Parathyroid adenoma (tissue), 2 donors: ENCODE data around the gene BCKDHB.

ENCODE experiments used
- H2AFZ ChIP-seq: fragments of 300-600 bp; sonication (generic); one replicate; pipeline ENCODE4 v1.7.0; 2017; ENCODE audit warnings: antibody characterized with exemption, mild to moderate bottlenecking
- H3K27ac ChIP-seq: fragments of 300-600 bp; sonication (generic); one replicate; pipeline ENCODE4 v1.7.0; 2017
- H3K27me3 ChIP-seq: fragments of 300-600 bp; sonication (generic); one replicate; pipeline ENCODE4 v1.7.0; 2017; ENCODE audit warnings: low read length; ENCODE audit not compliant: control insufficient read depth, insufficient read depth
- H3K36me3 ChIP-seq: fragments of 300-600 bp; sonication (generic); one replicate; pipeline ENCODE4 v1.7.0; 2017; ENCODE audit warnings: low read length; ENCODE audit not compliant: control insufficient read depth, insufficient read depth
- H3K4me1 ChIP-seq: fragments of 300-600 bp; sonication (generic); one replicate; pipeline ENCODE4 v1.7.0; 2017; ENCODE audit warnings: control low read depth
- H3K4me2 ChIP-seq: fragments of 300-600 bp; sonication (generic); one replicate; pipeline ENCODE4 v1.7.0; 2017; ENCODE audit warnings: low read length
- H3K4me3 ChIP-seq: fragments of 300-600 bp; sonication (generic); one replicate; pipeline ENCODE4 v1.7.0; 2017; ENCODE audit warnings: low read depth, low read length
- H3K79me2 ChIP-seq: fragments of 300-600 bp; sonication (generic); one replicate; pipeline ENCODE4 v1.7.0; 2017; ENCODE audit warnings: control low read depth
- H3K9ac ChIP-seq: fragments of 300-600 bp; sonication (generic); one replicate; pipeline ENCODE4 v1.7.0; 2017; ENCODE audit warnings: mild to moderate bottlenecking
- H3K9me3 ChIP-seq: fragments of 300-600 bp; sonication (generic); one replicate; pipeline ENCODE4 v1.7.0; 2017; ENCODE audit warnings: low read length; ENCODE audit not compliant: control insufficient read depth
- TF ChIP-seq, protein P1 (sequence below): fragments of 300-600 bp; sonication (generic); IDR thresholded peaks from one replicate; pipeline ENCODE4 v1.7.0; 2017; ENCODE audit warnings: antibody characterized with exemption, mild to moderate bottlenecking
- donor health status: primary hyperparathyroidism.

The BCKDHB gene

GRCh38 chr6:80165819-80166218, 59.3 kb downstream of the BCKDHB start:
- H2AFZ ChIP-seq: no peak overlapping the region
- no peak overlapping the region for H3K9ac ChIP-seq
- no peaks in the 10 kb centered on the region for H3K9me3 ChIP-seq
- no peak overlapping the region for H3K27ac ChIP-seq
- no peaks in the 10 kb centered on the region for H3K79me2 ChIP-seq
- H3K4me3 ChIP-seq: no peak overlapping the region
- no peaks in the 10 kb centered on the region for H3K36me3 ChIP-seq
- no peaks in the 10 kb centered on the region for H3K4me1 ChIP-seq
- H3K27me3 ChIP-seq: no peaks in the 10 kb centered on the region
- no peak overlapping the region for H3K4me2 ChIP-seq
- TF ChIP-seq, protein P1, sequence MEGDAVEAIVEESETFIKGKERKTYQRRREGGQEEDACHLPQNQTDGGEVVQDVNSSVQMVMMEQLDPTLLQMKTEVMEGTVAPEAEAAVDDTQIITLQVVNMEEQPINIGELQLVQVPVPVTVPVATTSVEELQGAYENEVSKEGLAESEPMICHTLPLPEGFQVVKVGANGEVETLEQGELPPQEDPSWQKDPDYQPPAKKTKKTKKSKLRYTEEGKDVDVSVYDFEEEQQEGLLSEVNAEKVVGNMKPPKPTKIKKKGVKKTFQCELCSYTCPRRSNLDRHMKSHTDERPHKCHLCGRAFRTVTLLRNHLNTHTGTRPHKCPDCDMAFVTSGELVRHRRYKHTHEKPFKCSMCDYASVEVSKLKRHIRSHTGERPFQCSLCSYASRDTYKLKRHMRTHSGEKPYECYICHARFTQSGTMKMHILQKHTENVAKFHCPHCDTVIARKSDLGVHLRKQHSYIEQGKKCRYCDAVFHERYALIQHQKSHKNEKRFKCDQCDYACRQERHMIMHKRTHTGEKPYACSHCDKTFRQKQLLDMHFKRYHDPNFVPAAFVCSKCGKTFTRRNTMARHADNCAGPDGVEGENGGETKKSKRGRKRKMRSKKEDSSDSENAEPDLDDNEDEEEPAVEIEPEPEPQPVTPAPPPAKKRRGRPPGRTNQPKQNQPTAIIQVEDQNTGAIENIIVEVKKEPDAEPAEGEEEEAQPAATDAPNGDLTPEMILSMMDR: no peak

DNA sequence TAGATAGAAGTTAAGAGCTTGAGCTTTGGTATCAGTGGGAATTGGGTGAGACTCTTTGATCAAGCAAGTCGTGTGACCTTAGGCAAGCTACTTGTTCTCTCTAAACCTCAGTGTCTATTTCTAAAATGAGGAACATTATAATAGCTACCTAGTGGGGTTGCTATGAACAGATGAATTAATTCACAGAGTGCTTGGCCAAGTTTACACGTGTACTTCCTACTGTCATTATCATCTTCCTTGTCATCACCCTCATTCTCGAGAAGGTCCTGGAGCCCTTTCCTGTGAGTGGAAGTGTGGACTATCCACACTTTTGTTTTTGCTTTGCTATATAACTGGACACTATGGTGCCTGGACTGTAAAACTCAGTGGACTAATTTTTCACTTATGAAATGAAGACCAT, 64.0 kb downstream of the BCKDHB start:
- Histone ChIP-seq H3K9me3 (no peaks in the 10 kb centered on the region), H3K79me2 (no peaks in the 10 kb centered on the region), H2AFZ (no peak overlapping the region), H3K4me2 (no peak overlapping the region), H3K9ac (no peak overlapping the region), H3K27me3 (no peaks in the 10 kb centered on the region), H3K4me3 (no peak overlapping the region), H3K27ac (no peak overlapping the region), H3K36me3 (no peaks in the 10 kb centered on the region), H3K4me1 (no peaks in the 10 kb centered on the region)
- TF ChIP-seq, protein P1: no peak

GRCh38 chr6:80173411-80173810, 66.9 kb downstream of the BCKDHB start:
- no peak overlapping the region for H2AFZ ChIP-seq
- no peak overlapping the region for H3K4me2 ChIP-seq
- no peak overlapping the region for H3K9ac ChIP-seq
- H3K36me3 ChIP-seq: no peaks in the 10 kb centered on the region
- no peak overlapping the region for H3K27ac ChIP-seq
- H3K4me1 ChIP-seq: no peaks in the 10 kb centered on the region
- H3K9me3 ChIP-seq: no peaks in the 10 kb centered on the region
- no peaks in the 10 kb centered on the region for H3K27me3 ChIP-seq
- H3K4me3 ChIP-seq: no peak overlapping the region
- no peaks in the 10 kb centered on the region for H3K79me2 ChIP-seq
- TF ChIP-seq, protein P1: no peak

DNA sequence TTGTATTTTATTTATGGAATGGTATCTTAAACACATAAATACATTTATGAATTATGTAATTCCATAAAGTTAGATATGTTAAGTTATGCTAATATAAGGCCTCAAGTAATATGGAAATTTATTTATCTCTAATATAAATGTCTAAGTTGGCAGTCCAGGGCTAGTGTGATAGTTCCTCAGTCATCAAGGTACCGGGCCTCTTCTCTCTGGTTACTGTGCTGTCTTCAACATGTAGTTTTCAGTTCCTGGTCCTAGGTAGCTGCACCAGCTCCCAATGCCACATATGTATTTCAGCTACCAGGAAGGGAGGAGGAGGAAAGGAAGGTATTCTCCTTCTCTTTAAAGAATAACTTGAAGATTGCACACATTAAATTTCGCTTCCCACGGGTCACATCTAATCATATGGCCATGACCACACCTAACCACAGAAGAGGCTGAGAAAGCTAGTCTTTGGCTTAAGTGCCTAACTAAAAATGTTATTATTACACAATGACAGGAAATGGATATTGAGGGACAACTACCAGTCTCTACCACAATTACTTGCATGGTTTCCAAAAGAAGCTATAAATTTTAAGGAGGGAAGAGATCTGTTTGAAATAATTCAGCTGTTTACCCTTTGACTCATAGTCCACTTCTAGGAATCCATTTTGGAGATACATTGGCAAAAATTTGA, 68.6 kb downstream of the BCKDHB start:
- Histone ChIP-seq H3K36me3 (no peaks in the 10 kb centered on the region), H3K9ac (no peak overlapping the region), H3K9me3 (no peaks in the 10 kb centered on the region), H3K27me3 (no peaks in the 10 kb centered on the region), H3K27ac (no peak overlapping the region), H3K4me3 (no peak overlapping the region), H2AFZ (no peak overlapping the region), H3K79me2 (no peaks in the 10 kb centered on the region), H3K4me1 (no peaks in the 10 kb centered on the region), H3K4me2 (no peak overlapping the region)
- TF ChIP-seq, protein P1: no peak

GRCh38 chr6:80179695-80180094, 73.2 kb downstream of the BCKDHB start:
- TF ChIP-seq, protein P1: no peak
- Histone ChIP-seq H3K27me3 (no peaks in the 10 kb centered on the region), H2AFZ (no peak overlapping the region), H3K36me3 (no peaks in the 10 kb centered on the region), H3K9ac (no peak overlapping the region), H3K79me2 (no peaks in the 10 kb centered on the region), H3K4me2 (no peak overlapping the region), H3K4me1 (no peaks in the 10 kb centered on the region), H3K4me3 (no peak overlapping the region), H3K27ac (no peak overlapping the region), H3K9me3 (no peaks in the 10 kb centered on the region)
